Hepatocyte (in vitro differentiated cells): ENCODE measurements around the gene MSI2. TPM values are rescaled to one million over a fixed set of nuclear protein-coding genes. Genes with fewer than 3 reads are reported as not detected.

Experiments used
- DNase-seq: peaks from one replicate; pipeline ENCODE4 v3.0.0-alpha.2; 2016; ENCODE audit warnings: low spot score
- H2AFZ ChIP-seq: fragments of 200-600 bp; sonication (generic); 2 replicates; pipeline ENCODE4 v1.6.0; 2016; ENCODE audit warnings: antibody characterized with exemption, mild to moderate bottlenecking
- H3K27ac ChIP-seq: fragments of 200-600 bp; sonication (generic); 2 replicates; pipeline ENCODE4 v1.5.1; 2016; ENCODE audit warnings: mild to moderate bottlenecking
- H3K27me3 ChIP-seq: fragments of 200-600 bp; sonication (generic); 2 replicates; pipeline ENCODE4 v1.6.1; 2016
- H3K36me3 ChIP-seq: fragments of 200-600 bp; sonication (generic); replicated peaks from 2 replicates; pipeline ENCODE4 v1.5.1; 2016; ENCODE audit warnings: low read depth; ENCODE audit not compliant: insufficient read depth
- H3K4me1 ChIP-seq: fragments of 200-600 bp; sonication (generic); 2 replicates; pipeline ENCODE4 v1.5.1; 2016; ENCODE audit warnings: mild to moderate bottlenecking, moderate library complexity; ENCODE audit not compliant: insufficient read depth
- H3K4me2 ChIP-seq: fragments of 200-600 bp; sonication (generic); 2 replicates; pipeline ENCODE4 v1.6.0; 2016
- H3K4me3 ChIP-seq: fragments of 200-600 bp; sonication (generic); 2 replicates; pipeline ENCODE4 v1.5.1; 2016; ENCODE audit warnings: mild to moderate bottlenecking
- H3K79me2 ChIP-seq: fragments of 200-600 bp; sonication (generic); 2 replicates; pipeline ENCODE4 v1.6.0; 2017; ENCODE audit warnings: mild to moderate bottlenecking
- H3K9me2 ChIP-seq: fragments of 200-600 bp; sonication (generic); replicated peaks from 2 replicates; pipeline ENCODE4 v1.6.0; 2017; ENCODE audit warnings: mild to moderate bottlenecking; ENCODE audit not compliant: insufficient read depth
- H3K9me3 ChIP-seq: fragments of 200-600 bp; sonication (generic); 2 replicates; pipeline ENCODE4 v1.5.1; 2016; ENCODE audit warnings: low read depth, mild to moderate bottlenecking
- H4K20me1 ChIP-seq: fragments of 200-600 bp; sonication (generic); 2 replicates; pipeline ENCODE4 v1.6.0; 2016; ENCODE audit warnings: mild to moderate bottlenecking; ENCODE audit not compliant: insufficient read depth, poor library complexity, severe bottlenecking
- EZH2 ChIP-seq: fragments of 200-600 bp; sonication (generic); IDR thresholded peaks from 2 replicates; pipeline ENCODE4 v1.6.1; 2016; ENCODE audit warnings: antibody characterized with exemption, mild to moderate bottlenecking, borderline replicate concordance
- EZH2phosphoT487 ChIP-seq: fragments of 200-600 bp; sonication (generic); IDR thresholded peaks from one replicate; pipeline ENCODE4 v1.6.1; 2018; ENCODE audit warnings: antibody characterized with exemption, mild to moderate bottlenecking, low read depth, moderate library complexity; ENCODE audit not compliant: unreplicated experiment, severe bottlenecking
- WGBS: methylation state at CpG from one replicate; pipeline ENCODE4 v1.1.6; 2016; ENCODE audit warnings: low lambda C conversion rate; ENCODE audit errors: missing lambda C conversion rate; 5-methylcytosine and 5-hydroxymethylcytosine counted together
- polyA plus RNA-seq: library from polyadenylated mRNA; unstranded; fragments of >200 nt; fragmentation: Nextera tagmentation; extraction: Ambion mirVana; gene quantifications from 2 replicates; pipeline ENCODE4 v1.2.1, GENCODE V29; 2016
- total RNA-seq: library from RNA; depleted of rRNA; stranded (reverse); fragments of >200 nt; gene quantifications from 2 replicates; pipeline ENCODE4 v1.2.3, GENCODE V29; 2014
- TF ChIP-seq, protein P1 (sequence below): fragments of 200-600 bp; sonication (generic); IDR thresholded peaks from 2 replicates; pipeline ENCODE4 v1.5.1; 2016; ENCODE audit warnings: antibody characterized with exemption, mild to moderate bottlenecking; ENCODE audit not compliant: poor library complexity

MSI2 gene
- total and polyA plus RNA-seq, 2 experiments from 2014 or later = 16.1 to 60.6 TPM

- Histone ChIP-seq H3K79me2 (no peaks in the 10 kb centered on the region), H3K4me3 (no peak overlapping the region)
- no peak for DNase-seq
Observed at GRCh38 chr17:57679906-57680695, 423.8 kb downstream of the MSI2 start.

GRCh38 chr17:57682701-57683100 is 426.4 kb downstream of the MSI2 start:
- Histone ChIP-seq H3K4me1 (no peaks in the 10 kb centered on the region), H3K9me3 (no peaks in the 10 kb centered on the region), H2AFZ (no peak overlapping the region), H4K20me1 (no peaks in the 10 kb centered on the region), H3K4me2 (no peak overlapping the region), H3K27me3 (no peaks in the 10 kb centered on the region), H3K9me2 (no peaks in the 10 kb centered on the region), H3K27ac (no peak overlapping the region), H3K79me2 (no peaks in the 10 kb centered on the region), H3K36me3 (no peaks in the 10 kb centered on the region), H3K4me3 (no peak overlapping the region)
- WGBS = 97% methylated on average over 16 of the region's 16 CpGs
- DNase-seq = no peak
- TF ChIP-seq EZH2 (no peak), EZH2phosphoT487 (no peak)
- TF ChIP-seq, protein P1, sequence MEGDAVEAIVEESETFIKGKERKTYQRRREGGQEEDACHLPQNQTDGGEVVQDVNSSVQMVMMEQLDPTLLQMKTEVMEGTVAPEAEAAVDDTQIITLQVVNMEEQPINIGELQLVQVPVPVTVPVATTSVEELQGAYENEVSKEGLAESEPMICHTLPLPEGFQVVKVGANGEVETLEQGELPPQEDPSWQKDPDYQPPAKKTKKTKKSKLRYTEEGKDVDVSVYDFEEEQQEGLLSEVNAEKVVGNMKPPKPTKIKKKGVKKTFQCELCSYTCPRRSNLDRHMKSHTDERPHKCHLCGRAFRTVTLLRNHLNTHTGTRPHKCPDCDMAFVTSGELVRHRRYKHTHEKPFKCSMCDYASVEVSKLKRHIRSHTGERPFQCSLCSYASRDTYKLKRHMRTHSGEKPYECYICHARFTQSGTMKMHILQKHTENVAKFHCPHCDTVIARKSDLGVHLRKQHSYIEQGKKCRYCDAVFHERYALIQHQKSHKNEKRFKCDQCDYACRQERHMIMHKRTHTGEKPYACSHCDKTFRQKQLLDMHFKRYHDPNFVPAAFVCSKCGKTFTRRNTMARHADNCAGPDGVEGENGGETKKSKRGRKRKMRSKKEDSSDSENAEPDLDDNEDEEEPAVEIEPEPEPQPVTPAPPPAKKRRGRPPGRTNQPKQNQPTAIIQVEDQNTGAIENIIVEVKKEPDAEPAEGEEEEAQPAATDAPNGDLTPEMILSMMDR = no peak

More at GRCh38 chr17:57679906-57680695, 423.8 kb downstream of the MSI2 start:
- H3K27ac ChIP-seq = no peak overlapping the region
- H2AFZ ChIP-seq = no peak overlapping the region
- no peak for TF ChIP-seq EZH2
- TF ChIP-seq, protein P1 = no peak
- no peak for TF ChIP-seq EZH2phosphoT487
- no peaks in the 10 kb centered on the region for H3K9me2 ChIP-seq
- H3K36me3 ChIP-seq = no peaks in the 10 kb centered on the region
- WGBS = 94% methylated on average over 10 of the region's 10 CpGs
- H3K4me2 ChIP-seq = no peak overlapping the region
- H3K9me3 ChIP-seq = no peaks in the 10 kb centered on the region
- H4K20me1 ChIP-seq = no peaks in the 10 kb centered on the region
- no peaks in the 10 kb centered on the region for H3K4me1 ChIP-seq
- H3K27me3 ChIP-seq = no peaks in the 10 kb centered on the region

DNA sequence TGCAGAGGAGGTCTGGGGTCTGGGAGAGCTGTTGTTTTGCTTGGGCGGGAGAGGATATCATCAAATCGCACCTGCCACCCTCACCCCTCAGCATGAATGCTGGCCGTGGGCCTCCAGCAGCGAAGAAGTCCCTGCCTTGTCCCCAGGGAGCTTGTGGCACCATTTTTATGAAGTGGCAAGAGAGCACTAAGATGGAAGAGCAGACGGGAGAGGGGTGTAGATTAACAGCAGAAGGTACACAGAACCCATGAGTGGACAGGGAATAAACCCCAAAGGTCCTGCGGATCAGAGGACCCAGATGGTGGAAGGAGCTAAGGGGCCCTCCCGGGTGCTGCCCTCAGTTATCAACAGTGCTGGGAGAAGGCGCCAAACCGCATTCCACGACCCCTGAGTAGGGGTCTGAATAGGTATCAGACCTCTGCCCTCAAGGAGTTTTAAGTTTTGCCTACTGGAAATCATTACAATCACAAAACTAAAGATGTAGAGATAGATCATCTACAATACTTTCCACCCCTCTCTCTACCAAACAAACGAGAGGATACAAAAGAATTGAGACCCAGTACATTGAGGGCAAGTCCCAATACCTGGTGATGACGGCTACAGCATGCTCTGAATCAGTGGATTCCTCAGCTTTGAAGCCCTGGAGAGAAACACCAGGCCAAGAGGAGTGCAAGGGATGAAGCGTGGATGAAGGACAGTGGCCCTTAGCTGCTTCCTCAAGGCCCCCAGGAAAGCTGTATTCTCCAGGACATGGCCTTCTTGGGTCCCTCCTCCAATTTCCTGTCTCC is 428.6 kb downstream of the MSI2 start:
- 90% methylated on average over 13 of the region's 13 CpGs for WGBS
- DNase-seq = no peak
- Histone ChIP-seq H3K27ac (no peak overlapping the region), H3K4me1 (no peaks in the 10 kb centered on the region), H3K27me3 (no peaks in the 10 kb centered on the region), H3K9me2 (no peaks in the 10 kb centered on the region), H3K36me3 (no peaks in the 10 kb centered on the region), H3K4me2 (no peak overlapping the region), H3K79me2 (no peaks in the 10 kb centered on the region), H2AFZ (no peak overlapping the region), H4K20me1 (no peaks in the 10 kb centered on the region), H3K9me3 (no peaks in the 10 kb centered on the region), H3K4me3 (no peak overlapping the region)
- TF ChIP-seq, protein P1 = no peak
- TF ChIP-seq EZH2phosphoT487 (no peak), EZH2 (no peak)
